HG02938 (cell line): ENCODE data around the gene XXYLT1.
"Not testable (repeated sequence)": the region's sequence is repeated elsewhere in the genome, so short reads cannot be mapped to it uniquely, and the experiment has no call there.

Experiments used
- ATAC-seq: cut with Tn5 transposase; IDR thresholded peaks from one replicate; pipeline ENCODE4 v1.9.1; 2021; ENCODE audit warnings: mild to moderate bottlenecking, moderate library complexity; ENCODE audit not compliant: unreplicated experiment

The XXYLT1 gene

DNA sequence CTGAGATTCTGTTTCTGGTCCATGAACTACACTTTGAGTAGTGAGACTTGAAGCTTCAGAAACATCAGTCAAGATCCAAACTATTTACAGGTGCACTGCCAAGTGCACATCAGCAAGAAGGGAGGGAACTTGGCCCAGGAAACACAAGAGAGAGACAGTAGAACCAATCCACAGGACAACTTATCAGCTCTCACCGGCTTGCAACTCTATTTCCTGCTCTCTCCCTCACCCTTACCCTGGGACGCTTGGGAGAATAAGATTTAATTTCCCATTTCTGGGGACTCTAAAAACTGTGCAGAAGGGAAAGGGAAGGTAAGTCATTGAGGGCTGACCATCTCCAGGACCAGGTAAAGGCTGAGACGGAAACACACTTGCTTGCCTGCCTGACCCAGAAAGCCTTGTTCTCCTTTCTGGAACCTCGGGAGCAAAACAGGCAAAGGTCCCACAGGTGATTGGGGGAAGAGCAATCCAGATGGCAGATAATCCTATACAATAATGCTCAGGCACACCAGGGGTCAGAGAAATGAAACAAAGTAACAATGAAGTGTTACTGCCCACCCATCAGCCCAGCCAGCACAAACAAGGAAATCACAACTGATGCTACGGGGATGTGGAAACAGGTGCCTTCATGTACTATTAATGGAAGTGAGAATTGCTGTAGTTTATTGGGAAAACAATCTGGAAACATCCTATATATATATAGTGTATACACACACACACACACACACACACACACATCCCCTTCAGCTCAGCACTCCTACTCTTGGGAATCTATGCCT, 154.4 kb downstream of the XXYLT1 start:
- ATAC-seq = no peak

DNA sequence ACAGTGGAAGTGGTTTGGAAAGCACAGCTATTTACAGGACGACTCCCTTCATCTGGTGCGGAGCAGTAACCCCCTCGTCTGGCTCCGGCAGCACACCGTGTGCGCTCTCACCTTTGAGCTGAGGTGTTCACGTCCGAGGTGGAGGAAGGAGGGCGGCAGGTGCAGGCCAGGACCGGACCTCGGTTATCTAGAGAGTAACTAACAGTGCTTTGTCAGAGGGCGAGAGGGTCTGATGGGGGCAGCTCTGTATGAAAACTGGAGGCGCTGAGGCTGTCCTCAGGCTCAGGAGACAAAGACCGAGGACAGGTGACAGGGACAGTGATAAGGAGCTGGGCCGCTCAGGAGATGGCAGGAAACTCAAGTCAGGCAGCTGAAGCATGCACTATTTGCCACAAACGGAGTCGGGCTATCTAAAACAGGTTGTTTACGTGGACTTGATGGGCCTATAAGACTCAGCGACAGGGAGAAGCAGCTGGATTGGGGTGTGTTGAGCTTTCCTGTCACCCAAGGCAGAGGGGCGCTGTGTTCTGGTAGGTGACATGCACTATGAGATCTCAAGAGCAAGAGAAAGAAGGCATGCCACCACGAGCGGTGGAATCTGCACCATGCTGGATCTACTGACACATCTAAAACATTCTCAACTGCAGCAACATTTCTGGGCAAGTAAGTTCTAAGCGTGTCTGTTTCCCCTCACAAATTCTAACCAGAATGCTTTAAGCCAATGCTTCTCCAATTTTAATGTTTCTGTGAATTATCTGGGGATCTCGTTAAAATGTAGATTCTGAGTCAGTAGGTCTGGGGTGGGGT, 155.2 kb downstream of the XXYLT1 start:
- no peak for ATAC-seq

DNA sequence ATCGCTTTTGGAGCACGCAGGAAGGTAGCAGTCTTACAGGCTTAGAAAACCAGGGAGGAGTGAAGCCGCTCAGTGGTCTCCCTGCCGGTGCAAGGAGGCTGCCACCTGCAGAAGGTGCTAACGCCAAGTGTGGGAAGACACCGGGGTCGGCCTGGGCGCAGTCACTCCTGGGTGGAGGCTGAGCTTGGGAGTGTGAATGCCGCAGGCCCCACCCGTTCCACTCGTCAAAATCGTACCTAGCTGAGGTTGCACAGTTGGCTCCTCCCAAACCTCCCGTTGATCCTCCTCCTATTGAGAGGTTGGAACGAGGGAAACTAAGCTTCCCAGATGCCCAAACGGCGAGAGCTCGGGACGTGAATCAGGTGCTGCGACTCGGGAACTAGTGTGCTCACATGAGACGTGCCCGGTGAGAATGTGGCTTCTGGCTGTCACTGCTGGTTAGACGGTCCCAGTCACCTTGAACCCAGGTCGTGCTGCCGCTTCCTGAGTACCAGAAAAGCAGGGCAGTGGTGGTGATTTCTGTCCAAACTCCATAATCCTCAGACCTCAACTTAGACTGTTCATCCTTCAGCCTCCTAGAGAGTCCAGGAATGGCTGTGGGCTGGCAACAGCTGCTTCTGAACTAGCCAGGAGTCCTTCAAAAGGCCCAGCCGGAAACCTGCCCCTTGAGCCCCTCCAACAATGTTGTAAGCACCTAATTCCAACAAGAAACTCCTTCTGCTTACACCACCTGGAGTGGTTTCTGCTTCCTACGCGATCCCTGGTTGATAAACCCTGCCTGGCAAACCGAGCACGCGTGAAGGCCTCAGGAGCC, 156.0 kb downstream of the XXYLT1 start:
- no peak for ATAC-seq

DNA sequence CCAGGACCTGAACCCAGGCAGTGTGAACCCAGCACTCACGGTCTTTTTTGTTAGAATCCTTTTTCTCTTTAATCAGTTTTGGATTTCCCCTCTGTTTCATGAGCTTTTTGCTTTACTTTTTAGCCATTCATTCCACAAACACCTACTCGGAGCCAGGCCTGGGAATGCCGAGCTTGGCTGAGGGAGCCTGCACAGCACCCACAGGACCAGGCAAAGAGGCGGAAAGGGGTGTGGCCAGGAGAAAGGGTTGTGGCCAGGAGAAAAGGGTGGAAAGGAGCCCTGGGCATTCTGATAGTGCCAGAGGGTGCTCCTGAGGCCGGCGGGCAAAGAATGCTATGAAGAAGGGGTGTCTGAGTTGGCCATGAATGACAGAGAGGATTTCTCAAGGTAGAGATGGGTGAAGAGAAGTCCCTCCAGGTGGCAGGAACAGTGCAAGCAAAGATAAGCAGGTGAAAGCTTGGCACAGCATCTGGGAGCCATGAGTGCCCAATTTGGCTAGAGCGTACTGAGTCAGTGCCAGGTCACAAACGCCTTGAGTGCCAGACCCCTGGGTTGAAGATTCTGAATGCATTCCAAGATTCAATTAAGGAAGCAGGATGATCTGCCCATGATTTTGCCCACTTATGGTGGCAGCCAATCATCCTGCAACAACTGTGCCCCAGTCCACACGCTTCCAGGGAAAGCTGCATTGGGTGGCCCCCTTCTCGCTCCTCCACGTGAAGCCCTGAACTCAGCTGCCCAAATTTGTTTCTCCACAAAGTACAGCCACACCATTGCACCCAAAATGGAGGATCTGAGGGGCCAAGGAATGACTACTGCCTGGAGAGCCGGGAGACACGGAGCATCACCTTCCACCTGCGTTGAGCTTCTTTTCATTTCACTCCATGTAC, 157.2 kb downstream of the XXYLT1 start:
- no peak for ATAC-seq

DNA sequence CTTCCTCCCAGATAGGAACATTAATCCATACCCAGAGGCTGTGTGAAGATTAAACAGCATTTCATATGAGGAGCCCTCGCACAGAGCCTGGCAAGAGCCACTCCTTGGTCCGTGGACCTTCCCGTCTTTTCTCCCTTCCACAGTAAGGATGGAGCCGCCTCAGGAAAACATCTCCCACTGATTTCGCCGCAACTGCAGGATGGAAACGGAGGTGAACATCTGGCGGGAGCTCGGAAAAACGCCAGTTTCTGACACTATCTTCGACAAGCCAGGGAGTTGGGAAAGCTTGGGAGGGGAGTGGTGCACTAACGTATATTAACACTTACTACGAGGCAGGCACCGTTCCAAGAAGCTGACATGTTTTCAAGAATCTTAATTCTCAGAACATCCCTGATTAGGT, 157.9 kb downstream of the XXYLT1 start:
- no peak for ATAC-seq

DNA sequence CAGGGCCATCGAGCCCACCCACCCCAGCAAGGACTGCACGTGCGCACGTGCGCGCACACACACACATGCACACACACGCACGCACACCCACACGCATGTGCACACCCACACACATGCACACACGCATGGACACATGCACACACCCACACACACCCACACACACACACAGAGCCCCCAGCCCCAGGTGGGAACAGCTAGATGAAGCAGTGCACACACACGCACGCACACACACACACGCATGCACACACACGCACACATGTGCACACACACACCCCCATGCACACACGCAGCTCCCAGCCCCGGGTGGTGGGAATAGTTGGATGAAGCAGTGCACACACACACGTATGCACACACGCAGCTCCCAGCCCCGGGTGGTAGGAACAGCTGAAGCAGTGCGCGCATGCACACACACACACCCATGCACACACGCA, 158.6 kb downstream of the XXYLT1 start:
- ATAC-seq = no peak

DNA sequence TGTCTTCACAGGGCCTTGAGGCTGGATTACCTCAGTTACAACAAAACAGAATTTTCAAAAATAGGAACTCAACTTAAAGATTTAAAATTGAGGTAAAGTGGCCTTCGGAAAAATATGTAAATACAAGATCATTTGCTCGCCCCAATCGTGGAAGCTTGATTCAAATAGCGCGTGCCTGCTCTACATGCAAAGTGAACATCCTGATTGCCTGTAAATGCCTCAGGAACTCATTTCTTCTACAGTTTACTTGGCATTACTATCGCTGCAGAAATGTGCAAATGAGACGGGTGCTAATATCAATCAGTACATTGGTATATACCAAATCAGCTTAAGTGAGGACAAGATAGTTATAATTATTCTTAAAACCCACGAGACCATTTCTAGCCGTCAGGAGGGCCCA, 159.2 kb downstream of the XXYLT1 start:
- no peak for ATAC-seq

DNA sequence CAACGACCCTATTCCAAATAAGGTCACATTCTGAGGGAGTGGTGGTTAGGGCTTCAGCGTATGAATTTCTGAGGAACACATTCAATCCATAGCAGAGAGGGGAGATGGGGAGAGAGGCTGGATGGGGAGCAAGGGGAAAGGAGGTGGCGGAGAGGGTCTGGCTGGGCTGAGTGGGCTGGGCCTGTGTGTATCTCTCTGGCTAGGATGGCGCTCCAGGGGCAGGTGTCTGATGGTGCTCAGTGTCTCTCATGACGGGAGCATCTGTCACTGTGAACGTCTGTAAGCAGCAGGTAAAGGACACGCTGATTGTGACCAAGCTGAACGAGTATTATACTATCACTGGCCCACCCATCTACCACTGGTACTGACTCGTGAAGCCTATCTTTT, 159.6 kb downstream of the XXYLT1 start:
- ATAC-seq = no peak

DNA sequence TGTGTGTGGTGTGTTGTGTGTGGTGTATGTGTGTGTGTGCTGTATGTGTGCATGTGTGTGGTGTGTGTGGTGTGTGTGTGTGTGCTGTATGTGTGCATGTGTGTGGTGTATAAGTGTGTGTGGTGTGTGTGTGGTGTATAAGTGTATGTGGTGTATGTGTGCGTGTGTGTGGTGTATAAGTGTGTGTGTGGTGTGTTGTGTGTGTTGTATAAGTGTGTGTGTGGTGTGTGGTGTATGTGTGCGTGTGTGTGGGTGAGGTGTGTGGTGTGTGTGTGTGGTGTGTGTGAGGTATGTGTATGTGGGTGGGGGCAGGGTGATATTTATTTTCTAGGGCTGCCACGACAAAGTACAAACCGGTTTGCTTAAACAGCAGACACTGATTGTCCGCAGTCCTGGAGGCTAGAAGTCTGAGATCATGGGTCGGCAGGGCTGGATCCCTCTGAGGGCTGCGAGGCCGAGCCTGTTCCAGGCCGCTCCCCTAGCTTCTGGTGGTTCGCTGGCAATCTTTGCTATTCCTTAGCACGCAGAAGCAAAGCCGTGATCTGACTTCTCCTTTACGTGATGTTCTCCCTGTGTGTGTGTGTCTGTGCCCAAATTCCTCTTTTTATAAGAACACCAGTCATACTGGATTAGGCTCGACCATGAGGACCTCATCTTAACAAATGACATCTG, 160.2 kb downstream of the XXYLT1 start:
- no peak for ATAC-seq

DNA sequence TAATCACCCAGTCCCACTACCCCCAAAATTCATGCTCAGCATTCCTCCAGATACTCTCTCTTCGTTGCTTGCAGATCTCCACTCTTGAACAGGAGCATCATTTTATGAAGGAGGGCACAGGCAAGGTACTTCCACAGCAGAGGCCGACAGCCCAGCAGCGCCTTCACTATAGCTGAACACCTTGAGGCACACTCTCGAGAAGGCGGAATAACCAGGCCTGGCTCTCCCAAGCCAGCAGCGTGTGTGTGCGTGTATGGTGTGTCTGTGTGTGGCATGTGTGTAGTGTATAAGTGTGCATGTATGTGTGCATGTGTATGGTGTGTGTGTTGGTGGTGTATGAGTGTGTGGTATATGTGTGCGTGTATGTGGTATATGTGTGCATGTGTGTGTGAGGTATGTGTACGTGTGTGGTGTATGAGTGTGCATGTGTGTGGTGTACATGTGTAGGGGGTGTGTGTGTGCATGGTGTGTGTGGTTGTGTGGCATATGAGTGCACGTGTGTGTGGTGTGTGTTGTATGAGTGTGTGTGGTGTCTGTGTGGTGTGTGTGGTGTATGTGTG, 161.8 kb downstream of the XXYLT1 start:
- ATAC-seq = no peak

DNA sequence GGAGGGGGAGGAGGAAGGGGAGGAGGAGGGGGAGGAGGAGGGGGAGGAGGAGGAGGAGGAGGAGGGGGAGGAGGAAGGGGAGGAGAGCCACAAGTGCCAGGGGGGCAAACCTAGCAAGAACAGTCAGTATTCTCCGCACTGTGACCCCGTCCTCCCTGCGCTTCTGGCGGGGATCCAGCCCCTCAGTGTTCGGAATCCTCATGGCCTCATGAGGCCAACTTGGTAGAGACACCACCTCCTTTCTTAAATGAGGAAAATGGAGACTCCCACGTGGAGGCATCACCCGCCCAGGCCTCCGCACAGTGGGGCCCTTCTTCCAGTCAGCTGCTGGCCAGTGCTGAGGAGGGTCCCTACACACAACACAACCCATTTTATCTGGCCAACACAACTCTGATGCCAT, 163.4 kb downstream of the XXYLT1 start:
- ATAC-seq = no peak

DNA sequence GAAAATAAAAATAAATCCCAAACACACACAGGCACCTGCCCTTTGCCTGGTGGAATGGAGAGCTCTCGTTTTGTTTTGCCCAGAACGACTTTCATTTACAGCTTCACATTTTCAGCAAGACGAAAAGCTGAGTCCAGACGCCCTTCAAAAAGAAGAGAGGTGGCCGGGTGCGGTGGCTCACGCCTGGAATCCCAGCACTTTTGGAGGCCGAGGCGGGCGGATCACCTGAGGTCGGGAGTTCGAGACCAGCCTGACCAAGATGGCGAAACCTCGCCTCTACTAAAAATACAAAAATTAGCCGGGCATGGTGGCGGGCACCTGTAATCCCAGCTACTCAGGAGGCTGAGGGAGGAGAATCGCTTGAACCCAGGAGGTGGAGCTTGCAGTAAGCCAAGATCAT, 163.9 kb downstream of the XXYLT1 start:
- not testable (repeated sequence) for ATAC-seq

DNA sequence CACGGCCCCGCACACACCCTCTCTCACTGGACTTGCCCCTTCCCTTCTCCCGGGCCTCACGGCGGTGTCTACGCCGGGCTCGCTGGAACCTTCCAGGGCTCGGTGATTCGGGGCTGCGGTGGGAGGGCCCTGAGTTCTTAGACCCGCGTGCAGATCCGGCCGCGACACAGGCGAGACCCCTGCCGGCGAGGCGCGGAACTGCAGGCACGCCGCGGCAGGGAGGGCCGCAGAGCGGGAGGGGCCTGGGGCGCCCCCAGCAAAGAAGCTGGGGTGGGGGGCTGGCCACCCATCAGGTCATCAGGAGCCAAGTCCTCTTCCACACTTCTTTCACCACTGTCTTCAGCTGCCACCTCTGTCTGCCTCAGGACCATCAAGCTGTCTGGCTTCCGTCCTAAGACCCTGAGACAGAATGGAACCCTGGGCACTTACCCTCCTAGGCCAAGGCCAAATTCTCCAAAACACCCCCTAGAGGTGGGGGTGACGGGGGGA, 164.5 kb downstream of the XXYLT1 start:
- peak; percentile 52 for ATAC-seq

DNA sequence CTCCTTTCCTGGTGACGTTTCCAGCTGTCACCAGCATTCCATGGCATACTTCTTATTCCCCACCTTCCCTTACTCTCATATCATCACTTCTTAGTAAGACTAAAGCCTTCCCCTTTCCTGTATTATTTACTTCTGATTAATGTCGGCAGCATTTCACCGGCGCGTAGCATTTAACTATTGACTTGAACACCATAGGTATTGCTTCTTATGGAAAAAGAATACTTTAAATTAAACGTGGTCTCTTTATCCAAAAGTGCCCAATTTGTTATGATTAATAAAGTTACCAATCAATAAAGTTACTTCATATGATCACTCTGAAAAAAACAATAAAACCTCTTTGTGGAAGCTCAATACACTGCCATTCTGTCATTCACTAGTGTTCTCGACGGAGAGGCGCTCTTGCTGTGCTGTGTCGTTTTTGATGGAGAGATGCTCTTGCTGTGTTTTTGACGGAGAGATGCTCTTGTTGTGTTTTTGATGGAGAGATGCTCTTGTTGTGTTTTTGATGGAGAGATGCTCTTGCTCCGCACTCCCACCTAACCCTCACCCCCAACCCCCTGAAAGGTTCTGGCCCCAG, 165.0 kb downstream of the XXYLT1 start:
- no peak for ATAC-seq

DNA sequence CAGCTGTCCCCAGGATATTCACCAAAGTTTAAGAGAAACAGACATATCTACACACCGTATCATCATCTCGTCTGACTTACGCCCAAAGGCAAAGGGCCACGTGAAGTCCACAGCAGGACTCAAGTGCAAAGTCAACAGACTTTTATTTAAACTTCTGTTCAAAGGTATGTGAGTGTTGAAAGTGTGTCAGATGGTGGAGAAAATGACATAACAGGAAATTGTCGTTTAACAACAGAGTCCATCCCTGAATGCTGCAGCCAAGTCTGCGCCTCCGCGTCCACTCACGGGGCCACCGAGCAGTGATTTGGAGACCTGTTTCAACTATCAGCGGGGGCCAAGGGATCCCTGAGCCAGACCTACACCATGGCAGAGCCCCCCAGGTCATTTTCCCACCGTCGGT, 165.6 kb downstream of the XXYLT1 start:
- ATAC-seq = no peak

DNA sequence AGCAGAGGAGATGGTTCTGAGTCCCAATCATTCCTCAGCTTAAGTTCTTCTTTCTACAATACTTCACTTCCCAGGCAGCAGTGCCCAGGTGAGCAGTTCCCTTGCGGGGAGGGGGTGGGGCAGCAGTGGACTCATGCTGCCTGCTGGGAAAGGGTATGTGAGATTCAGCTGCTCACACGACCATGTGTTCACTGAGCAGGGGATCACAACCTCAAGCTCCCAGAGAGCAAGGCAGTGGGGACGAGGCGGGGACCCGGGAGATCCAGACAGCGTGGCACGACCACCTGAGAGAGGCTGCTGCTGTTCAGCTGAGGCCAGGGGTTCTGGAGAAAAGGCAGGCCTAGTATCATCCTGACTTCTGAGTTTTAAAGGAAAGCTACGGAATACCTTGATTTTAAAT, 166.6 kb downstream of the XXYLT1 start:
- ATAC-seq = no peak

DNA sequence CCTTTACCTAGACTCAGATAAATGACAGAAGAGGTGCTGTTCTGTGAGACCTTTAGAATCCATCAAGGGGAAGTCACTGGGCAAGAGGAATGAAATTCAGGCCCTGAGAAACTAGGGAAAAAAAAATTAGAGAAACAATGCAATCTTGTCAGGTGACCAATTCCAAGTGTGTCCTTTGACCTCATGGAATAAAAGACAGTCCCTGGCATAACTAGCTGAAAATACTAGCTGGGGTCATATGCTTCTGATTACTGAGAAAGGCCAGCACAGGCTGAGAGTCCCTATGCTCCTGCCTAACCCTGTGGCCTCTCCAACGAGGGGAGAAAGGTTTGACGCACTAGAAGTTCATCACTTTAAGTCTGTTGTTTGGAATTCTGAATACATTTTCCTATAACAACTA, 167.3 kb downstream of the XXYLT1 start:
- no peak for ATAC-seq

DNA sequence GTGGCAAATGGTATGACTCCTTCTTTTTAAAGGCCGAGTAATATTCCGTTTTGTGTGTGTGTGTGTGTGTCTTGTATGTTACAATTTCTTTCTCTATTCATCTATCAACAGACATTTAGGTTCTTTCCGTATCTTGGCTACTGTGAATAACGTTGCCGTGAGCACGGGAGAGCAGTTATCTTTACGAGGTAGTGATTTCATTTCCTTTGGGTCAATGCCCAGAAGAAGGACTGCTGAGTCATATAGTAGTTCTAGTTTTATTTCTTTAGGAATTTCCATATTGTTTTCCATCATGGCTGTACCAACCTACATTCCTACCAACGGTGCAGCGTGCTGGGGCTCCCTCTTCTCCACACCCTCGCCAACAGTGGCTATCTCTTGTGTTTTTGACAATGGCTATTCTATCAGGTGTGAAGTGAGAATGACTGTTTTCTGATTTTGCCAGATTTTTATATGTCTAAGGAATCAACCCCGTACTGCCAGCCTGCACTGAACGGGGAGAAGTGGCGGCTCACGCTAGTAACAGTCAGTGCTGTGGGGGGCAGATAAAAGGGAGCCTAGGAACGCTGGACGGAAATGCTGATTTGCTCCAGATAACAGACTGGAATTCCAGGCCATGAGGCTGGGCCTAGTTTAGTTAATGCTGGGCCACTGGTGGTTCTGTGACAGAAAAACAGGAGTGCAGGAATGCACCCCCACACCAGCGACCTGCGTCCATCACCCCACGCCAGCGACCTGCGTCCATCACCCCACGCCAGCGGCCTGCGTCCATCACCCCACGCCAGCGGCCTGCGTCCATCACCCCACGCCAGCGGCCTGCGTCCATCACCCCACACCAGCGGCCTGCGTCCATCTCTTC, 168.1 kb downstream of the XXYLT1 start:
- ATAC-seq = no peak
